Kasumi-1 (cell line): ENCODE results near the gene SNTB2.
A peak's percentile ranks its signal among the peaks of the same experiment; 100 is the strongest.

Experiments
- DNase-seq, 2 experiments: peaks; one replicate each; lab custom pipeline; 2025; lab: John Stamatoyannopoulos, UW

The SNTB2 gene

GRCh38 chr16:69318911-69319289 lies 131.9 kb downstream of the SNTB2 start:
- DNase-seq, result no peak

GRCh38 chr16:69319381-69319780 lies 132.4 kb downstream of the SNTB2 start:
- no peak for DNase-seq

GRCh38 chr16:69319826-69320739 lies 133.1 kb downstream of the SNTB2 start:
- no peak for DNase-seq

GRCh38 chr16:69320740-69321073 lies 133.7 kb downstream of the SNTB2 start:
- DNase-seq, result no peak

- no peak for DNase-seq
These were observed 134.1 kb downstream of the SNTB2 start for GRCh38 chr16:69321080-69321479.

- DNase-seq, result no peak
These were observed 135.4 kb downstream of the SNTB2 start for GRCh38 chr16:69322343-69322742.

GRCh38 chr16:69323415-69323814 lies 136.5 kb downstream of the SNTB2 start:
- DNase-seq, result no peak

- DNase-seq, result no peak
These were observed 137.1 kb downstream of the SNTB2 start for GRCh38 chr16:69324013-69324531.

GRCh38 chr16:69324585-69325253 lies 137.8 kb downstream of the SNTB2 start:
- no peak for DNase-seq

GRCh38 chr16:69325784-69326171 lies 138.8 kb downstream of the SNTB2 start:
- no peak for DNase-seq

- no peak for DNase-seq
These were observed 139.4 kb downstream of the SNTB2 start for GRCh38 chr16:69326172-69326873.

GRCh38 chr16:69327585-69328310 lies 140.8 kb downstream of the SNTB2 start:
- DNase-seq, result no peak

- no peak for DNase-seq
These were observed 141.9 kb downstream of the SNTB2 start for GRCh38 chr16:69328854-69329316.

- DNase-seq, result peak in 1 of 2 experiments; percentile 17
These were observed 142.7 kb downstream of the SNTB2 start for GRCh38 chr16:69329369-69330285.

- DNase-seq, result peak; percentile 90 to 95
These were observed 143.5 kb downstream of the SNTB2 start, which contains the start of gene PDF for GRCh38 chr16:69330286-69331109. PDF (minus strand) TSS chr16:69330588; CDS start chr16:69330570, 18 bp downstream.

GRCh38 chr16:69334696-69335095 lies 147.7 kb downstream of the SNTB2 start:
- DNase-seq, result no peak

GRCh38 chr16:69338557-69339288 lies 151.8 kb downstream of the SNTB2 start:
- no peak for DNase-seq

GRCh38 chr16:69339289-69340094 lies 152.5 kb downstream of the SNTB2 start, which contains the start of the genes COG8 and NIP7:
COG8 (minus strand) TSS chr16:69339564; CDS start chr16:69339552, 12 bp downstream.
NIP7 (plus strand) TSS chr16:69339772; CDS start chr16:69339830, 58 bp downstream.
- DNase-seq, result peak; percentile 100
